Smooth muscle cell (in vitro differentiated cells): ENCODE results near the gene FXYD5. TPM values are rescaled to one million over a fixed set of nuclear protein-coding genes. Genes with fewer than 3 reads are reported as not detected.

Experiments
- DNase-seq: peaks from one replicate; lab custom pipeline; 2025; ENCODE audit not compliant: unreplicated experiment; lab: John Stamatoyannopoulos, UW
- H2AFZ ChIP-seq: fragments of 200-600 bp; sonication (generic); 2 replicates; pipeline ENCODE4 v1.6.0; 2016; ENCODE audit warnings: antibody characterized with exemption, low read depth, mild to moderate bottlenecking
- H3F3A ChIP-seq: fragments of 200-600 bp; sonication (generic); 2 replicates; pipeline ENCODE4 v1.6.0; 2017; ENCODE audit warnings: antibody characterized with exemption, low read depth
- H3K27ac ChIP-seq: fragments of 200-600 bp; sonication (generic); 2 replicates; pipeline ENCODE4 v1.5.1; 2016; ENCODE audit warnings: low read depth, mild to moderate bottlenecking
- H3K27me3 ChIP-seq: fragments of 200-600 bp; sonication (generic); 2 replicates; pipeline ENCODE4 v1.6.1; 2016; ENCODE audit warnings: low read depth, mild to moderate bottlenecking
- H3K36me3 ChIP-seq: fragments of 200-600 bp; sonication (generic); 2 replicates; pipeline ENCODE4 v1.5.1; 2016; ENCODE audit warnings: low read depth
- H3K4me1 ChIP-seq: fragments of 200-600 bp; sonication (generic); 2 replicates; pipeline ENCODE4 v1.5.1; 2016; ENCODE audit warnings: low read depth
- H3K4me2 ChIP-seq: fragments of 200-600 bp; sonication (generic); 2 replicates; pipeline ENCODE4 v1.6.0; 2016; ENCODE audit warnings: mild to moderate bottlenecking
- H3K4me3 ChIP-seq: fragments of 200-600 bp; sonication (generic); 2 replicates; pipeline ENCODE4 v1.5.1; 2016; ENCODE audit warnings: mild to moderate bottlenecking
- H3K79me2 ChIP-seq: fragments of 200-600 bp; sonication (generic); 2 replicates; pipeline ENCODE4 v1.6.0; 2016; ENCODE audit warnings: low read depth, mild to moderate bottlenecking
- H3K9ac ChIP-seq: fragments of 200-600 bp; sonication (generic); 2 replicates; pipeline ENCODE4 v1.6.0; 2016; ENCODE audit warnings: low read depth
- H3K9me3 ChIP-seq: fragments of 200-600 bp; sonication (generic); replicated peaks from 2 replicates; pipeline ENCODE4 v1.5.1; 2016; ENCODE audit warnings: low read depth
- H4K20me1 ChIP-seq: fragments of 200-600 bp; sonication (generic); 2 replicates; pipeline ENCODE4 v1.6.0; 2016; ENCODE audit warnings: low read depth
- CTCF ChIP-seq: fragments of 200-600 bp; sonication (generic); IDR thresholded peaks from 2 replicates; pipeline ENCODE4 v1.5.1; 2017; ENCODE audit warnings: borderline replicate concordance, mild to moderate bottlenecking, antibody characterized with exemption; ENCODE audit not compliant: insufficient read depth, poor library complexity, severe bottlenecking
- WGBS: methylation state at CpG from one replicate; pipeline ENCODE4 v1.1.7; 2016; ENCODE audit warnings: low lambda C conversion rate; 5-methylcytosine and 5-hydroxymethylcytosine counted together
- polyA plus RNA-seq: library from polyadenylated mRNA; unstranded; fragments of >200 nt; fragmentation: Nextera tagmentation; extraction: Ambion mirVana; gene quantifications from 2 replicates; pipeline ENCODE4 v1.2.1, GENCODE V29; 2016
- small RNA-seq: library from RNA; depleted of rRNA; stranded (forward); fragments of <200 nt; gene quantifications from one replicate; pipeline ENCODE3, GENCODE V24; 2014
- total RNA-seq: library from RNA; depleted of rRNA; stranded (reverse); fragments of >200 nt; gene quantifications from 2 replicates; pipeline ENCODE4 v1.2.3, GENCODE V29; 2014

The FXYD5 gene
- total and polyA plus RNA-seq, 2 experiments from 2014 or later = 133 to 205 TPM

- H3K79me2 ChIP-seq = no peaks in the 10 kb centered on the region
- no peak for DNase-seq
- no peak overlapping the region for H2AFZ ChIP-seq
- no peaks in the 10 kb centered on the region for H3K4me1 ChIP-seq
- TF ChIP-seq CTCF = no peak
- no peaks in the 10 kb centered on the region for H3F3A ChIP-seq
- no peak overlapping the region for H3K9ac ChIP-seq
- WGBS = 74% methylated on average over 3 of the region's 3 CpGs
- H4K20me1 ChIP-seq = no peaks in the 10 kb centered on the region
- no peak overlapping the region for H3K4me2 ChIP-seq
- no peaks in the 10 kb centered on the region for H3K9me3 ChIP-seq
- no peak overlapping the region for H3K27ac ChIP-seq
- H3K36me3 ChIP-seq = no peaks in the 10 kb centered on the region
- H3K27me3 ChIP-seq = no peaks in the 10 kb centered on the region
- no peak overlapping the region for H3K4me3 ChIP-seq
Observed at GRCh38 chr19:35216833-35217648, 62.5 kb downstream of the FXYD5 start.

GRCh38 chr19:35217649-35217990, 63.1 kb downstream of the FXYD5 start:
- no peak overlapping the region for H3K4me3 ChIP-seq
- no peak overlapping the region for H3K4me2 ChIP-seq
- no peak for TF ChIP-seq CTCF
- H3K9ac ChIP-seq = no peak overlapping the region
- no peaks in the 10 kb centered on the region for H3K36me3 ChIP-seq
- H3F3A ChIP-seq = no peaks in the 10 kb centered on the region
- no peak for DNase-seq
- H4K20me1 ChIP-seq = no peaks in the 10 kb centered on the region
- no peak overlapping the region for H3K27ac ChIP-seq
- H2AFZ ChIP-seq = no peak overlapping the region
- no peaks in the 10 kb centered on the region for H3K9me3 ChIP-seq
- H3K79me2 ChIP-seq = no peaks in the 10 kb centered on the region
- H3K4me1 ChIP-seq = no peaks in the 10 kb centered on the region
- no peaks in the 10 kb centered on the region for H3K27me3 ChIP-seq

GRCh38 chr19:35219008-35219407, 64.5 kb downstream of the FXYD5 start:
- Histone ChIP-seq H3K4me1 (no peaks in the 10 kb centered on the region), H3K27ac (no peak overlapping the region), H3K79me2 (no peaks in the 10 kb centered on the region), H3K9ac (no peak overlapping the region), H3K27me3 (no peaks in the 10 kb centered on the region), H2AFZ (no peak overlapping the region), H3K9me3 (no peaks in the 10 kb centered on the region), H4K20me1 (no peaks in the 10 kb centered on the region), H3K4me2 (no peak overlapping the region), H3K36me3 (no peaks in the 10 kb centered on the region), H3F3A (no peaks in the 10 kb centered on the region), H3K4me3 (no peak overlapping the region)
- 83% methylated on average over 1 of the region's 1 CpG for WGBS
- TF ChIP-seq CTCF = no peak
- no peak for DNase-seq

Small RNA genes lying within 50 kb of the gene (small RNA-seq; reads per million reads assigned to genes)
- gene AC020907.2 = not detected

Other genes with a start within 250 kb of the FXYD5 start
- 1.2 and 3.0 TPM in 2 replicates for gene ZNF30, start 227.8 kb upstream of the FXYD5 start, total RNA-seq
- gene ZNF30, start 227.8 kb upstream of the FXYD5 start, polyA plus RNA-seq = 2.3 and 3.1 TPM in 2 replicates
- gene ZNF792, start 190.5 kb upstream of the FXYD5 start, total RNA-seq = 7.1 and 8.8 TPM in 2 replicates
- 2.8 TPM in 2 replicates for gene ZNF792, start 190.5 kb upstream of the FXYD5 start, polyA plus RNA-seq
- gene GRAMD1A, start 154.4 kb upstream of the FXYD5 start, total RNA-seq = 19.4 and 27.6 TPM in 2 replicates
- 59.6 and 74.1 TPM in 2 replicates for gene GRAMD1A, start 154.4 kb upstream of the FXYD5 start, polyA plus RNA-seq
- gene SCN1B, start 124.3 kb upstream of the FXYD5 start, total RNA-seq = 0.99 and 3.3 TPM in 2 replicates
- gene SCN1B, start 124.3 kb upstream of the FXYD5 start, polyA plus RNA-seq = 2.2 and 4.6 TPM in 2 replicates
- 1.9 and 4.1 TPM in 2 replicates for gene HPN, start 113.0 kb upstream of the FXYD5 start, total RNA-seq
- gene HPN, start 113.0 kb upstream of the FXYD5 start, polyA plus RNA-seq = 1.3 and 6.6 TPM in 2 replicates
- gene FXYD3, start 38.9 kb upstream of the FXYD5 start, total RNA-seq = 26.3 and 37.0 TPM in 2 replicates
- 23.0 and 67.1 TPM in 2 replicates for gene FXYD3, start 38.9 kb upstream of the FXYD5 start, polyA plus RNA-seq
- gene LGI4, start 19.7 kb upstream of the FXYD5 start, total RNA-seq = 0.22 TPM in 1 of 2 replicates, not detected in the other
- 0.17 and 0.24 TPM in 2 replicates for gene LGI4, start 19.7 kb upstream of the FXYD5 start, polyA plus RNA-seq
- 3.2 and 3.5 TPM in 2 replicates for gene FXYD1, start 15.9 kb upstream of the FXYD5 start, total RNA-seq
- gene FXYD1, start 15.9 kb upstream of the FXYD5 start, polyA plus RNA-seq = 2.7 and 3.0 TPM in 2 replicates
- not detected in 2 replicates for gene FXYD7, start 11.5 kb upstream of the FXYD5 start, total RNA-seq
- not detected in 2 replicates for gene FXYD7, start 11.5 kb upstream of the FXYD5 start, polyA plus RNA-seq
- gene FAM187B, start 74.0 kb downstream of the FXYD5 start, total RNA-seq = not detected in 2 replicates
- not detected in 2 replicates for gene FAM187B, start 74.0 kb downstream of the FXYD5 start, polyA plus RNA-seq
- 11.3 and 14.0 TPM in 2 replicates for gene LSR, start 94.3 kb downstream of the FXYD5 start, total RNA-seq
- gene LSR, start 94.3 kb downstream of the FXYD5 start, polyA plus RNA-seq = 14.2 and 85.3 TPM in 2 replicates
- gene USF2, start 114.2 kb downstream of the FXYD5 start, total RNA-seq = 30.4 and 34.4 TPM in 2 replicates
- gene USF2, start 114.2 kb downstream of the FXYD5 start, polyA plus RNA-seq = 20.0 and 22.7 TPM in 2 replicates
- not detected in 2 replicates for gene HAMP, start 127.8 kb downstream of the FXYD5 start, total RNA-seq
- gene HAMP, start 127.8 kb downstream of the FXYD5 start, polyA plus RNA-seq = not detected in 2 replicates
- not detected in 2 replicates for gene MAG, start 137.4 kb downstream of the FXYD5 start, total RNA-seq
- gene MAG, start 137.4 kb downstream of the FXYD5 start, polyA plus RNA-seq = not detected in 2 replicates
- gene CD22, start 174.5 kb downstream of the FXYD5 start, total RNA-seq = not detected in 2 replicates
- not detected in 2 replicates for gene CD22, start 174.5 kb downstream of the FXYD5 start, polyA plus RNA-seq
- gene FFAR1, start 193.2 kb downstream of the FXYD5 start, total RNA-seq = not detected in 2 replicates
- gene FFAR1, start 193.2 kb downstream of the FXYD5 start, polyA plus RNA-seq = not detected in 2 replicates
- gene FFAR3, start 203.7 kb downstream of the FXYD5 start, total RNA-seq = not detected in 2 replicates
- gene FFAR3, start 203.7 kb downstream of the FXYD5 start, polyA plus RNA-seq = not detected in 2 replicates
- gene GPR42, start 216.3 kb downstream of the FXYD5 start, total RNA-seq = not detected in 2 replicates
- gene GPR42, start 216.3 kb downstream of the FXYD5 start, polyA plus RNA-seq = not detected in 2 replicates